IPS-18a (cell line): Measurements from ENCODE around the gene KANK2.

Experiments used
- H3K27ac ChIP-seq: one replicate; pipeline ENCODE4 v1.5.1; 2013; ENCODE audit warnings: low read length
- H3K27me3 ChIP-seq: one replicate; pipeline ENCODE4 v1.6.1; 2013; ENCODE audit warnings: mild to moderate bottlenecking, low read length; ENCODE audit not compliant: control insufficient read depth, insufficient read depth
- H3K36me3 ChIP-seq: one replicate; pipeline ENCODE4 v1.6.1; 2013; ENCODE audit warnings: low read depth, low read length; ENCODE audit not compliant: control insufficient read depth
- H3K4me1 ChIP-seq: one replicate; pipeline ENCODE4 v1.6.1; 2013; ENCODE audit warnings: low read depth, low read length; ENCODE audit not compliant: control insufficient read depth
- H3K4me3 ChIP-seq: one replicate; pipeline ENCODE4 v1.5.1; 2013; ENCODE audit warnings: low read length
- H3K9ac ChIP-seq: one replicate; pipeline ENCODE4 v1.6.1; 2013; ENCODE audit warnings: mild to moderate bottlenecking, low read length, moderate library complexity
- H3K9me3 ChIP-seq: one replicate; pipeline ENCODE4 v1.6.1; 2013; ENCODE audit warnings: low read depth, low read length; ENCODE audit not compliant: control insufficient read depth

The KANK2 gene

DNA sequence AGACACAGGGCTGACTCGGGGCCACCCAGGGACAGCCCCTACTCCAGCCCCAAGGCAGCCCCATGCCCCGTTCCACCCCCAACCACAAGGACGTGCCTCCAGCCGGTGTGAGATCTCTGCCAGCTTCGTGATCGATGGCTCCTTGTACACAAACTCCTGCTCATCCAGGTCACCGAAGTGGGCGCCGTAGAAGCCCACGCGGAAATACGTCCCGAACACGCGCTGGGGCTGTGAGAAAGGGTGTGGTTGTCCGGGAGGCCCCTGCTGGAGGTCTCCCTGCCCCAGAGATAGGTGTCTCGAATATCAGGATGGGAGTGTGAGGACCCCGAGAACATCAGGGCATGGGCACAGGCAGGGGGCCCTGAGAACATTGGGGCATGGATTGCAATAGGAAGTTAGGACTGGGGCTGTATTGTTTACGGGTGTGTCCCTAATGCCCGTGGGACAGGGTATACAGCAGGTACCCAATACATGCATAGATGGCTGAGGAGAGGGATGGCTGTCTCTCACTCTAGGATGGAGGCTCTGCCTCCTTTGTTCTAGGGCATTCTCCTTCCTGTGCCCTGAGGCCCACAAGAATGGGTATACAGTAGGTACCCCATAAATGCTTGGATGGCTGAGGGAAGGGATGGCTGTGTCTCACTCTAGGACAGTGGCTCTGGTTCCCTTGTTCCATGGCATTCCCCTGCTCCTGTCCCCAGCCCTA, 5.3 kb upstream of the KANK2 start:
- H3K9ac ChIP-seq: no peak overlapping the region
- no peaks in the 10 kb centered on the region for H3K4me1 ChIP-seq
- H3K9me3 ChIP-seq: no peaks in the 10 kb centered on the region

DNA sequence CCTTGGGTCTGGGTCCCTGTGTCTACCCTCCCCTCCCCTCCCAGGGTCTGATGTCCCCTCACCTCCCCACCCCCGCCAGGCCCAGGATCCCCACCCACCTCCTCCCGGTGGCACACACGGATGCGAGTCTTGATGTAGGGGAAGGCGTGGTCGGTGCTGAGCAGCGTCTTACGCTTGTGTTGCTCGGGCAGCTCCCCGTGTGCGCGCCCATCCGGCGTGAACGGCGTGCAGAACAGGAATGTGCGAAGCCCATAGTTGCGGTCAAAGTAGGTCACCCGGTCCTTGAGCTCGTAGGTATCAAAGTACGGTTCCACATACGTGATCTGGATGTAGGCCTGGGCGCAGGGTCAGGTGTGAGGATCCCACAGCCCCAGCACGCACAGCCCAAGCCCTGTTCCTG, 4.4 kb upstream of the KANK2 start:
- no peak overlapping the region for H3K4me3 ChIP-seq
- H3K4me1 ChIP-seq: no peaks in the 10 kb centered on the region
- H3K27me3 ChIP-seq: no peaks in the 10 kb centered on the region
- no peak overlapping the region for H3K27ac ChIP-seq
- H3K36me3 ChIP-seq: no peaks in the 10 kb centered on the region
- no peaks in the 10 kb centered on the region for H3K9me3 ChIP-seq
- H3K9ac ChIP-seq: no peak overlapping the region

More for the DNA sequence above, 5.3 kb upstream of the KANK2 start:
- Histone ChIP-seq H3K36me3 (no peaks in the 10 kb centered on the region), H3K4me3 (no peak overlapping the region), H3K27me3 (no peaks in the 10 kb centered on the region), H3K27ac (no peak overlapping the region)

- no peak overlapping the region for H3K9ac ChIP-seq
- H3K27me3 ChIP-seq: no peaks in the 10 kb centered on the region
- no peak overlapping the region for H3K27ac ChIP-seq
- H3K4me1 ChIP-seq: no peaks in the 10 kb centered on the region
- H3K9me3 ChIP-seq: no peaks in the 10 kb centered on the region
- H3K4me3 ChIP-seq: no peak overlapping the region
- H3K36me3 ChIP-seq: no peaks in the 10 kb centered on the region
These were observed 3.6 kb upstream of the KANK2 start for GRCh38 chr19:11200931-11201330.

DNA sequence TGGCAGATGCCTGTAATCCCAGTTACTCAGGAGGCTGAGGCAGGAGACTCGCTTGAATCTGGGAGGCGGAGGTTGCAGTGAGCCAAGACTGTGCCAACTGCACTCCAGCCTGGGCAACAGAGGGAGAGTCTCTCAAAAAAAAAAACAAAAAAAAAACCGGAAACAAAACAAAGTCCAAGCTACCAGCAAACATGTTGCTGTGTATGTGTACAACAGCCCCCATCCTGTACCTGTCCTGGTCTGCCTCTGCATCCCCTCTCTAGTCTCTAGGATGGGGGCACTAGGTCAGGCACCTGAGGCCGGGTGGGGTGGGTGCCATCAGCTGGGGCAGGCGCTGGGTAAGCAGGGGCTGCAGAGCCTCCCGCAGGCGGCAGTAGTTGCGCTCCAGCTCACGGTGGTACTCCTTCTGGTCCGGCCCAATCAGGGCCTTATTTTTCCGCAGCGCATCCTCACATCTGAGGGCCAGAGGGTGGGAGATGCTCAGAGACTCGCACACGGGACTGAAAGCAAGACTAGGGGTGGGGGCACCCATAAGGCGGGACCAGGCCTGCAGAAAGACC, 2.8 kb upstream of the KANK2 start:
- Histone ChIP-seq H3K9me3 (no peaks in the 10 kb centered on the region), H3K4me3 (no peak overlapping the region), H3K27ac (no peak overlapping the region), H3K4me1 (no peaks in the 10 kb centered on the region), H3K36me3 (no peaks in the 10 kb centered on the region), H3K27me3 (no peaks in the 10 kb centered on the region), H3K9ac (no peak overlapping the region)

DNA sequence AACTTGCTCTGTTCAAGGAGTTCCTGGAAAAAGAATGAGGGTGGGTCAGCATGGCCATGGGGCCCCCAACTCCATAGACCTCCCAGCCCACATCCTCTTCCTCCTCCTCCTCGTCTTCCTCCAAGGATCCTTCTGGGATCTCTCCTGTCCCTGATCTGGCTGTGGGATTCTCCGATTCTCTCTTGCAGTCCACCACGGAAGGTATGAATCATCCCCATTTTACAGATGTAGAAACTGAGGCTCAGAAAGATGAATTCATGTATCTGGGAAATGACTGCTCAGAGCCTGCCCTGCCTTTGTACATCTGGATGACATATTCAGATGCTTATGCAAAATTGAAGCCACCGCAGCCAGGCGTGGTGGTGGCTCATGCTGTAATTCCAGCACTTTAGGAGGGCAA, 2.2 kb upstream of the KANK2 start:
- Histone ChIP-seq H3K4me1 (no peaks in the 10 kb centered on the region), H3K9ac (no peak overlapping the region), H3K4me3 (no peak overlapping the region), H3K36me3 (no peaks in the 10 kb centered on the region), H3K27me3 (no peaks in the 10 kb centered on the region), H3K27ac (no peak overlapping the region), H3K9me3 (no peaks in the 10 kb centered on the region)

DNA sequence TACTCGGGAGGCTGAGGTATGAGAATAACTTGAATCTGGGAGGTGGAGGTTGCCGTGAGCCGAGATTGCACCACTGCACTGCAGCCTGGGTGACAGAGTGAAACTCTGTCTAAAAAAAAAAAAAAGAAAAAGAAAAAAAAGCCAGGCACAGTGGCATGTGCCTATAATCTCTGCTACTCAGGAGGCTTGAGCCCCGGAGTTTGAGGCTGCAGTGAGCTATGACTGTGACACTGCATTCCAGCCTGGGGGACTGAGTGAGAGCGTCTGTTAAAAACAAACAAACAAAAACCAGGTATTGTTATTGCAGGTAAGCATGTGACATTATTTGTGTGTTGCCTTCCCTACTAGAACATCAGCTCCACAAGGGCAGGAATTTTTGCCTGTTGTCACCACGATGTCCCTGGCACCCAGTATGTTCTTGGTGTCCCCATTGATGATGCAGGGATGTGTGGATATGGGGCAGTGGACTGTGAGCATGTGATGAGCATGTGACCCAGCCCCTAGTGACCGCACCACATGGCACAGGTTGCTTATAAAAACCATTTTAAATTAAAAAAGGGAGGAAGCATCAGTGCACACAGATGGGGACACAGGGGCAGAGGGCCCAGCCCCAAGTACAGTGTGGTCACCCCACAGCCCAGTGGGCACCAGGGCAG, 1.6 kb upstream of the KANK2 start:
- Histone ChIP-seq H3K27ac (no peak overlapping the region), H3K4me1 (no peaks in the 10 kb centered on the region), H3K9me3 (no peaks in the 10 kb centered on the region), H3K9ac (no peak overlapping the region), H3K27me3 (no peaks in the 10 kb centered on the region), H3K4me3 (no peak overlapping the region), H3K36me3 (no peaks in the 10 kb centered on the region)

GRCh38 chr19:11198175-11198534, 810 bp upstream of the KANK2 start:
- Histone ChIP-seq H3K36me3 (no peaks in the 10 kb centered on the region), H3K27ac (no peak overlapping the region), H3K9me3 (no peaks in the 10 kb centered on the region), H3K27me3 (no peaks in the 10 kb centered on the region), H3K4me1 (no peaks in the 10 kb centered on the region), H3K4me3 (peak overlapping the region; percentile 89), H3K9ac (no peak overlapping the region)

GRCh38 chr19:11196406-11197287, 698 bp downstream of the KANK2 start:
- H3K9me3 ChIP-seq: no peaks in the 10 kb centered on the region
- H3K4me1 ChIP-seq: no peaks in the 10 kb centered on the region
- H3K4me3 ChIP-seq: peak overlapping the region; percentile 89
- peak overlapping the region; percentile 61 for H3K9ac ChIP-seq
- no peak overlapping the region for H3K27ac ChIP-seq
- H3K27me3 ChIP-seq: no peaks in the 10 kb centered on the region
- H3K36me3 ChIP-seq: no peaks in the 10 kb centered on the region

GRCh38 chr19:11195681-11196080, 1.7 kb downstream of the KANK2 start:
- H3K9me3 ChIP-seq: no peaks in the 10 kb centered on the region
- no peaks in the 10 kb centered on the region for H3K36me3 ChIP-seq
- no peak overlapping the region for H3K9ac ChIP-seq
- no peak overlapping the region for H3K27ac ChIP-seq
- H3K4me1 ChIP-seq: no peaks in the 10 kb centered on the region
- H3K27me3 ChIP-seq: no peaks in the 10 kb centered on the region
- no peak overlapping the region for H3K4me3 ChIP-seq

DNA sequence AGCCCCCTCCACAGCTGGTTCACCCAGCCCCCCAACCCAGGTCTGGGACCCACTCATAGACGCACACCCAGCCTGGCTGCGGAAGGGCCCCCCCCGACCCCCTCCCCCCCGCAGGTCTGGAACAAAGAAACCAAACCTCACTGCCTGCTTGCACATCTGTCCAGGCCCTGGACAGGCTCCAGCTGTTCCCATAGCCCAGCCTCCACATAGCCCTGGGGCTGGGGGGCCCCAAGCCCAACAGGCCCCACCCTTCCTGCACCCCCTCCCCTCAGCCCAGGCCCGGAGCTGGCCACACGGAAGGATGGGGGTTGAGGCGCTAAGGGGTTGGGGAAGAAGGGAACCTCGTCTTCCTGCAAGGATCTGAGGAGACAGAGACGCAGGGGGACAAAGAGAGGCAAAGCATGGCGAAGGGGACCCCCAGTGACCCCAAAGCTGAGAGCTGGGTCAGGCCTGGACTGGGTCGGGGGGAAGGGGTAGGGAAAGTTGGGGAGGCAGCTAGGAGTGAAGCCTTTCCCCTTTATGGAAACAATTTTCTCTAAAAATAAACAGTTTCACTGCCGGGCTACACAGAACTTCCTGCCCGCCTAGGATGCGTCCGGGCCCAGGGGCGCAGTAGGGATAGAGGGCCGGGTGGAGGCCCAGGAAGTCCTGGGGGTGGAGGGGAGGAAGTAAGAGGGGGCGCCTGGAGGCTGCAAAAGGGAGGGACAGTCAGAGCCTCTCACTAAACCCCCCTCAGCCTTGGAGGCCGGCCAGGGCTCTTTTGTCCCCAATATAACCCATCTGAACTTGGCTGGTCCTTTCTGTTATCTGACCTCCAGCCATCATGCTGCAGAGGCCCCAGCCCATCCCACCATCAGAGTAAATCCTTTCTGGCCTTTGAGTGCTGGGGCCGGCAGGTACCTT, 2.4 kb downstream of the KANK2 start:
- H3K9ac ChIP-seq: no peak overlapping the region
- H3K27ac ChIP-seq: no peak overlapping the region
- no peaks in the 10 kb centered on the region for H3K36me3 ChIP-seq
- no peaks in the 10 kb centered on the region for H3K4me1 ChIP-seq
- H3K9me3 ChIP-seq: no peaks in the 10 kb centered on the region
- H3K27me3 ChIP-seq: no peaks in the 10 kb centered on the region
- no peak overlapping the region for H3K4me3 ChIP-seq

- Histone ChIP-seq H3K9ac (no peak overlapping the region), H3K9me3 (no peaks in the 10 kb centered on the region), H3K27ac (no peak overlapping the region), H3K27me3 (no peaks in the 10 kb centered on the region), H3K4me3 (no peak overlapping the region), H3K4me1 (no peaks in the 10 kb centered on the region), H3K36me3 (no peaks in the 10 kb centered on the region)
These were observed 3.2 kb downstream of the KANK2 start for GRCh38 chr19:11194173-11194572.
